Sigmoid colon (tissue), 7 donors: ENCODE measurements around the gene RAB20. TPM values are rescaled to one million over a fixed set of nuclear protein-coding genes. Genes with fewer than 3 reads are reported as not detected.
A peak's percentile ranks its signal among the peaks of the same experiment; 100 is the strongest.

Experiments
- DNase-seq: peaks from one replicate; pipeline ENCODE4 v3.0.0-alpha.2; 2019
- H3K27ac ChIP-seq, 4 donors: fragments of 200-600 bp; sonication (generic); one replicate each; pipeline ENCODE4 v1.5.1; 2016 to 2019; ENCODE audit warnings: mild to moderate bottlenecking in 1 of 4
- H3K27me3 ChIP-seq, 3 donors: fragments of 200-600 bp; sonication (generic); one replicate each; pipeline ENCODE4 v1.5.1; 2019; ENCODE audit warnings: mild to moderate bottlenecking in 1 of 3
- H3K36me3 ChIP-seq, 4 donors: fragments of 200-600 bp; sonication (generic); one replicate each; pipeline ENCODE4 v1.5.1; 2016 to 2019
- H3K4me1 ChIP-seq, 4 donors: fragments of 200-600 bp; sonication (generic); one replicate each; pipeline ENCODE4 v1.5.1; 2017 to 2019
- H3K4me3 ChIP-seq, 4 donors: fragments of 200-600 bp; sonication (generic); one replicate each; pipeline ENCODE4 v1.5.1; 2017 to 2019; ENCODE audit warnings: mild to moderate bottlenecking in 2 of 4, moderate library complexity in 1 of 4
- H3K9me3 ChIP-seq, 4 donors: fragments of 200-600 bp in 3 of 4; sonication (generic) in 3 of 4; one replicate each; pipeline versions ENCODE4 v1.5.1 to v1.6.1; 2013 to 2019
- EP300 ChIP-seq, 4 donors: sonication (generic); formaldehyde crosslinking; IDR thresholded peaks; one replicate each; pipeline ENCODE4 v1.6.1; 2017; ENCODE audit warnings: antibody characterized with exemption in 4 of 4
- POLR2A ChIP-seq, 2 donors: fragments of 450-650 bp; IDR thresholded peaks; one replicate each; pipeline ENCODE4 v1.6.1; 2016; ENCODE audit warnings: antibody characterized with exemption in 2 of 2, mild to moderate bottlenecking in 2 of 2, moderate library complexity in 2 of 2
- POLR2AphosphoS5 ChIP-seq, 4 donors: sonication (generic); formaldehyde crosslinking; IDR thresholded peaks; one replicate each; pipeline ENCODE4 v1.6.1; 2017; ENCODE audit warnings: antibody characterized with exemption in 4 of 4
- WGBS, 2 donors: extraction: QIAGEN DNeasy Blood & Tissue Kit; methylation state at CpG; one replicate each; pipeline ENCODE4 v1.1.7; 2013; 5-methylcytosine and 5-hydroxymethylcytosine counted together
- intact Hi-C: fragments of 100-400 bp; cut with DNase I; formaldehyde crosslinking; loops from one replicate; pipeline ENCODE4 v1.15.1; 2023
- polyA plus RNA-seq, 3 donors: library from polyadenylated mRNA; stranded (reverse); fragments of 200-250 nt; gene quantifications; one replicate each; pipeline ENCODE4 v1.2.3, GENCODE V29; 2013
- total RNA-seq, 4 donors: library from RNA; depleted of rRNA; stranded (reverse); fragments of >200 nt; gene quantifications; one replicate each; pipeline ENCODE4 v1.1.0, GENCODE V29; 2016
- TF ChIP-seq, protein P1 (sequence below), 4 experiments: fragments of 450-650 bp in 3 of 4; fragments of 200-600 bp in 1 of 4; IDR thresholded peaks; one replicate each; pipeline ENCODE4 v1.5.1; 2016 to 2019; ENCODE audit warnings: antibody characterized with exemption in 4 of 4, mild to moderate bottlenecking in 3 of 4, moderate library complexity in 2 of 4
- donor health status: healthy with polysubstance abuse.
- donor health status: Bipolar disorder and iron deficiency.
- donor health status: healthy.

RAB20 gene
- total and polyA plus RNA-seq, 7 donors, result 6.9 to 61.7 (median 21.3) TPM

DNA sequence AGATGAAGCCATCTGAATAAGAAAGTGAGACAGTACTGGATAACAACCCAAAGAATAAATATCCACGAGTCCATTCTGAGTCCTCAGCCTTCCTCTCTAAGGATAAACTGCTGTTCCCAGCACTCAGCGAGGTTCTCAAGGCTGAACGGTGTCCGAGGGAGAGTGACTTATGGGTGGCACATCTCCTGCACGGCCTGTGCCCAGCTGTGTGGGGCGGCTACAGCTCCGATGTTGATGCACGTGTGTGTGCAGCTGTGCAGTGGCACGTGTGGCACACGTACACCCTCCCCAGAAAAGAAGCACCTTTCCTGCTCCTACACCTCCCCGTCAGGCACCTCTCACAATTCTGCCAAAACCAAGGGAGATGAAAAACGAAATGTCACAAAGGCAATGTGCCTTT, 45.0 kb downstream of the RAB20 start:
- H3K36me3 ChIP-seq, result peaks cover 16 to 32% (median 24%) of the 10 kb centered on the region in 4 donors
- intact Hi-C loops, result no loop called here
- WGBS, 2 donors, result 77 to 84% methylated on average over 12 of the region's 12 CpGs

DNA sequence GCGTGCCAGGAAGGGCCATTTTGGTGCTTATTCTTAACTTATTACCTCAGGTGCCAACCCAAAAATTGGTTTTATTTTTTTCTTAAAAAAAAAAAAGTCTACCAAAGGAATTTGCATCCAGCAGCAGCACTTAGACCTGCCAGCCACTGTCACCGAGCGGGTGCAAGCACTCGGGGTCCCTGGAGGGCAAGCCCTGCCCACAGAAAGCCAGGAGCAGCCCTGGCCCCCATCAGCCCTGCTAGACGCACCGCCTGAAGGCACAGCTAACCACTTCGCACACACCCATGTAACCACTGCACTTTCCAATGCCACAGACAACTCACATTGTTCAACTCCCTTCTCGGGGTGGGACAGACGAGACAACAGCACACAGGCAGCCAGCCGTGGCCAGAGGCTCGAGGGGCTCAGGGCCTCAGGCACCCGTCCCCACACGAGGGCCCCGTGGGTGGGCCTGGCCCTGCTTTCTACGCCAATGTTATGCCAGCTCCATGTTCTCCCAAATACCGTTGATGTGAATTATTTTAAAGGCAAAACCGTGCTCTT, 49.3 kb downstream of the RAB20 start:
- Histone ChIP-seq H3K27me3 (no peaks in the 10 kb centered on the region), H3K36me3 (peaks cover 36 to 73% (median 52%) of the 10 kb centered on the region in 4 donors), H3K4me3 (no peak overlapping the region), H3K9me3 (no peaks in the 10 kb centered on the region), H3K27ac (no peak overlapping the region), H3K4me1 (peaks cover 0 to 30% (median 17%) of the 10 kb centered on the region in 4 donors)
- intact Hi-C loops, result no loop called here
- TF ChIP-seq EP300 (IDR thresholded peaks at IDR 0.05) (no peak), POLR2AphosphoS5 (IDR thresholded peaks at IDR 0.05) (no peak), POLR2A (IDR thresholded peaks at IDR 0.05) (no peak)
- TF ChIP-seq, protein P1, sequence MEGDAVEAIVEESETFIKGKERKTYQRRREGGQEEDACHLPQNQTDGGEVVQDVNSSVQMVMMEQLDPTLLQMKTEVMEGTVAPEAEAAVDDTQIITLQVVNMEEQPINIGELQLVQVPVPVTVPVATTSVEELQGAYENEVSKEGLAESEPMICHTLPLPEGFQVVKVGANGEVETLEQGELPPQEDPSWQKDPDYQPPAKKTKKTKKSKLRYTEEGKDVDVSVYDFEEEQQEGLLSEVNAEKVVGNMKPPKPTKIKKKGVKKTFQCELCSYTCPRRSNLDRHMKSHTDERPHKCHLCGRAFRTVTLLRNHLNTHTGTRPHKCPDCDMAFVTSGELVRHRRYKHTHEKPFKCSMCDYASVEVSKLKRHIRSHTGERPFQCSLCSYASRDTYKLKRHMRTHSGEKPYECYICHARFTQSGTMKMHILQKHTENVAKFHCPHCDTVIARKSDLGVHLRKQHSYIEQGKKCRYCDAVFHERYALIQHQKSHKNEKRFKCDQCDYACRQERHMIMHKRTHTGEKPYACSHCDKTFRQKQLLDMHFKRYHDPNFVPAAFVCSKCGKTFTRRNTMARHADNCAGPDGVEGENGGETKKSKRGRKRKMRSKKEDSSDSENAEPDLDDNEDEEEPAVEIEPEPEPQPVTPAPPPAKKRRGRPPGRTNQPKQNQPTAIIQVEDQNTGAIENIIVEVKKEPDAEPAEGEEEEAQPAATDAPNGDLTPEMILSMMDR (IDR thresholded peaks at IDR 0.05), result no peak
- 83 to 87% methylated on average over 17 of the region's 17 CpGs for WGBS, 2 donors
- no peak for DNase-seq

More for the DNA sequence above, 45.0 kb downstream of the RAB20 start:
- H3K4me1 ChIP-seq, result peaks cover 0 to 19% (median 16%) of the 10 kb centered on the region in 4 donors
- no peaks in the 10 kb centered on the region for H3K27me3 ChIP-seq
- H3K4me3 ChIP-seq, result no peak overlapping the region
- no peak overlapping the region for H3K27ac ChIP-seq
- no peak for TF ChIP-seq EP300 (IDR thresholded peaks at IDR 0.05)
- no peak for TF ChIP-seq POLR2A (IDR thresholded peaks at IDR 0.05)
- TF ChIP-seq POLR2AphosphoS5 (IDR thresholded peaks at IDR 0.05), result no peak
- TF ChIP-seq, protein P1 (IDR thresholded peaks at IDR 0.05), result no peak
- no peak for DNase-seq
- no peaks in the 10 kb centered on the region for H3K9me3 ChIP-seq

DNA sequence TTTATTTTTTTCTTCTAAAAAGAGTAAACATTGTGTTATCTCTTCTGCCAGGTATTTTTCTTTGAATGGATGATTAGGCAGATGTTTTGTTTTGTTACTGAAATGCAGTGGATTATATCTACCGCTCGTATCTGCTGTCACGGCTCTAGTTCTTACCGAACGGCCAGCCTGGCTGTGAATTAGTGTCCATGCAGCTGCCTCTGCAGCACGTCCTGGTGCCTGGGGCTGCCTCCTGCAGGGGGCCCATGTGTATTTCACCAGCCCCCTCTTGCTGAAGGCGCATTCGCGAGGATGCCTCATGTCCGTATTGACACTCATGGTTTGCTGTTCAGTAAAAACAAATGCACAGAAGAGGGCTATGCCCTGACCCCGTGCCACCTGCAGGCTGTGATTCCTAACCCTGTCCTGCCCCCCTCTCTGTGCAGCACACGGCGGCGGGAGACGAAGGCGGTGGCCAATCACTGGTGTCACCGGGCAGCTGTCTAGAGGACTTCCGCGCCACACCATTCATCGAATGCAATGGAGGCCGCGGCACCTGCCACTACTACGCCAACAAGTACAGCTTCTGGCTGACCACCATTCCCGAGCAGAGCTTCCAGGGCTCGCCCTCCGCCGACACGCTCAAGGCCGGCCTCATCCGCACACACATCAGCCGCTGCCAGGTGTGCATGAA, 49.9 kb downstream of the RAB20 start:
- H3K4me1 ChIP-seq, result peaks cover 0 to 36% (median 24%) of the 10 kb centered on the region in 4 donors
- H3K27ac ChIP-seq, result no peak overlapping the region
- H3K36me3 ChIP-seq, result peaks cover 36 to 79% (median 54%) of the 10 kb centered on the region in 4 donors
- no peak for TF ChIP-seq POLR2AphosphoS5 (IDR thresholded peaks at IDR 0.05)
- no peak for TF ChIP-seq POLR2A (IDR thresholded peaks at IDR 0.05)
- TF ChIP-seq, protein P1 (IDR thresholded peaks at IDR 0.05), result no peak
- no peak for TF ChIP-seq EP300 (IDR thresholded peaks at IDR 0.05)
- no peak overlapping the region for H3K4me3 ChIP-seq
- intact Hi-C loops, result no loop called here
- 94 to 96% methylated on average over 31 of the region's 31 CpGs for WGBS, 2 donors
- no peaks in the 10 kb centered on the region for H3K9me3 ChIP-seq
- no peaks in the 10 kb centered on the region for H3K27me3 ChIP-seq
- DNase-seq, result peak; percentile 64

DNA sequence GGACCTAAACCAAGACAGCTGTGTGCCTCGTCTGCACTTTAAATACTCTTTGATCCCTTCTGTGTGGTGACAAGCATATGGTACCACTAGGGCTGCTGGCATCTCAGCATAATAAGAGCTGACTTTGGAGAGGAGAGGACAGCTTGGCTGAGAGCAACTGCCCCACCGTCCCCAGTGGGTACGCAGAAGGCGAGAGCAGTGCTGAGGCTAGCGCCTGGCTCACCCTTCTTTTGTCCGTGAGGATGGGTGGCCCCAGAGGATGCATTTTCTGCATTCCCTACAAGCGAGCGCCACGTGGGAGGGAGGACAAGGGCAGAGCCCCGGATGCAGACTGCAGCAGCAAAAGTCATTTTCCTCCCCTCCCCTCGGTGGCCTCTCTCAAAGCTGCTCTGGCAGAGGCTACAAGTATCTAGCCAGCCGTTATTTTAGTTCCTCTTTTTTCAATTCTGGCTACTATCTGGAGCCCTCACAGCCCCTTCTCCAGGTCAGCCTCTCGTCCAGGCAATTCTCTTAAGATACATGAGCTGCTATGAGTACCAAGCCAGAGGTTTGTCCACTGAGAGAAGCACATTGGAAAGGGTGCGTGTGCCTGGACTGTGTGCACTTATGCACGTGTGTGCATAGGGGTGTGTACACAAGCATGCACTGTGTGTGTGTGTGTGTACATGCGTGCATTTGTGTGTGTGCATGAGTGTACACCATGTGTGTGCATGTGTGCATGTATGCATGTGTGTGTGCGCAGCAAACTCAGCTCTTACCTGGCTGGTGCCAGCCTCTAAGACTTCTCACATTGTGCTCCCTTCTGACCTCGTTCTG, 51.3 kb downstream of the RAB20 start:
- Histone ChIP-seq H3K9me3 (no peaks in the 10 kb centered on the region), H3K36me3 (peaks cover 36 to 94% (median 67%) of the 10 kb centered on the region in 4 donors), H3K4me1 (peaks cover 0 to 50% (median 34%) of the 10 kb centered on the region in 4 donors), H3K27ac (peak overlapping the region; percentile 18 to 61 (median 48)), H3K4me3 (no peak overlapping the region), H3K27me3 (no peaks in the 10 kb centered on the region)
- TF ChIP-seq EP300 (IDR thresholded peaks at IDR 0.05) (no peak), POLR2A (IDR thresholded peaks at IDR 0.05) (no peak), POLR2AphosphoS5 (IDR thresholded peaks at IDR 0.05) (no peak)
- TF ChIP-seq, protein P1 (IDR thresholded peaks at IDR 0.05), result no peak
- DNase-seq, result no peak
- 61 to 80% methylated on average over 18 of the region's 18 CpGs for WGBS, 2 donors
- intact Hi-C loops, result loop anchor here (5.0 kb wide), 1 partner anchor 52 kb away; the partner anchor contains the start of gene RAB20
